ENCODE results near the gene IKZF2. TPM values are rescaled to one million over a fixed set of nuclear protein-coding genes. Genes with fewer than 3 reads are reported as not detected.

The IKZF2 gene
- polyA plus RNA-seq, 1 donor (not counting 4 experiments of a cell fraction or from before 2014, with no cell fraction given), result 8.2 TPM

- no peak overlapping the region for H3K4me2 ChIP-seq (ENCODE audit: control insufficient read depth, extremely low read depth, insufficient read depth, low read depth, low read length)
- no peak overlapping the region for H3K27ac ChIP-seq (ENCODE audit: control insufficient read depth, insufficient read depth, low read length)
- DNase-seq (ENCODE audit: low read depth, low spot score) (no peak), FAIRE-seq (no peak)
- no peaks in the 10 kb centered on the region for H3K9me3 ChIP-seq (ENCODE audit: control insufficient read depth, low read depth, low read length)
- H2AFZ ChIP-seq (ENCODE audit: control insufficient read depth, low read length), result peak overlapping the region; percentile 7
- no peaks in the 10 kb centered on the region for H3K79me2 ChIP-seq (ENCODE audit: control insufficient read depth, insufficient read depth, low read length)
- H3K9me1 ChIP-seq (ENCODE audit: control insufficient read depth, extremely low read depth, insufficient read depth, low read length), result no peaks in the 10 kb centered on the region
- no peak overlapping the region for H3K9ac ChIP-seq (ENCODE audit: control insufficient read depth, extremely low read depth, insufficient read depth, low read length)
- dilution Hi-C loops (cut with MboI; ENCODE audit: extremely low pct_ligation_motif_present, low sequenced_read_pairs), result no loop called here
- no peaks in the 10 kb centered on the region for H3K36me3 ChIP-seq (ENCODE audit: control insufficient read depth in 2 of 2, extremely low read depth in 1 of 2, insufficient read depth in 2 of 2, low read length in 2 of 2)
- no peak for TF ChIP-seq EZH2 (IDR thresholded peaks at IDR 0.05; ENCODE audit: low read length)
- TF ChIP-seq CTCF (optimal IDR thresholded peaks at IDR 0.05 in 1 of 3, IDR thresholded peaks at IDR 0.05 in 1 of 3, conservative IDR thresholded peaks at IDR 0.05 in 1 of 3; ENCODE audit: extremely low read depth in 1 of 3, insufficient read depth in 2 of 3, low read length in 3 of 3), result no peak
- H3K27me3 ChIP-seq (ENCODE audit: control insufficient read depth, extremely low read depth, insufficient read depth, low read length), result no peaks in the 10 kb centered on the region
- no peak overlapping the region for H3K4me3 ChIP-seq (ENCODE audit: control insufficient read depth in 2 of 3, extremely low read depth in 1 of 3, insufficient read depth in 2 of 3, low read depth in 1 of 3, low read length in 3 of 3)
- H4K20me1 ChIP-seq (ENCODE audit: control insufficient read depth, extremely low read depth, insufficient read depth, low read length), result no peaks in the 10 kb centered on the region
- H3K4me1 ChIP-seq (ENCODE audit: control insufficient read depth, extremely low read depth, insufficient read depth, low read length), result peaks cover 6% of the 10 kb centered on the region
Observed at GRCh38 chr2:213189001-213189899, 37.8 kb upstream of the IKZF2 start.

GRCh38 chr2:213188533-213188867 lies 37.1 kb upstream of the IKZF2 start:
- Histone ChIP-seq H3K4me2 (ENCODE audit: control insufficient read depth, extremely low read depth, insufficient read depth, low read depth, low read length) (no peak overlapping the region), H3K27me3 (ENCODE audit: control insufficient read depth, extremely low read depth, insufficient read depth, low read length) (no peaks in the 10 kb centered on the region), H3K27ac (ENCODE audit: control insufficient read depth, insufficient read depth, low read length) (no peak overlapping the region), H3K36me3 (ENCODE audit: control insufficient read depth in 2 of 2, extremely low read depth in 1 of 2, insufficient read depth in 2 of 2, low read length in 2 of 2) (no peaks in the 10 kb centered on the region), H3K9me1 (ENCODE audit: control insufficient read depth, extremely low read depth, insufficient read depth, low read length) (no peaks in the 10 kb centered on the region), H4K20me1 (ENCODE audit: control insufficient read depth, extremely low read depth, insufficient read depth, low read length) (no peaks in the 10 kb centered on the region), H3K9ac (ENCODE audit: control insufficient read depth, extremely low read depth, insufficient read depth, low read length) (no peak overlapping the region), H2AFZ (ENCODE audit: control insufficient read depth, low read length) (peak overlapping the region; percentile 70), H3K9me3 (ENCODE audit: control insufficient read depth, low read depth, low read length) (no peaks in the 10 kb centered on the region), H3K79me2 (ENCODE audit: control insufficient read depth, insufficient read depth, low read length) (no peaks in the 10 kb centered on the region), H3K4me3 (ENCODE audit: control insufficient read depth in 2 of 3, extremely low read depth in 1 of 3, insufficient read depth in 2 of 3, low read depth in 1 of 3, low read length in 3 of 3) (no peak overlapping the region), H3K4me1 (ENCODE audit: control insufficient read depth, extremely low read depth, insufficient read depth, low read length) (peaks cover 6% of the 10 kb centered on the region)
- DNase-seq (ENCODE audit: low read depth, low spot score), result no peak
- TF ChIP-seq CTCF (optimal IDR thresholded peaks at IDR 0.05 in 1 of 3, IDR thresholded peaks at IDR 0.05 in 1 of 3, conservative IDR thresholded peaks at IDR 0.05 in 1 of 3; ENCODE audit: extremely low read depth in 1 of 3, insufficient read depth in 2 of 3, low read length in 3 of 3), result no peak
- TF ChIP-seq EZH2 (IDR thresholded peaks at IDR 0.05; ENCODE audit: low read length), result no peak
- no peak for FAIRE-seq
- dilution Hi-C loops (cut with MboI; ENCODE audit: extremely low pct_ligation_motif_present, low sequenced_read_pairs), result no loop called here

Measured in keratinocyte (primary cell).